HEK293 (cell line): Measurements from ENCODE around the gene MRPL28.

Experiments
- ATF2 ChIP-seq: fragments of 450-650 bp; formaldehyde crosslinking; IDR thresholded peaks from 2 replicates; pipeline ENCODE4 v1.5.1; 2016; ENCODE audit warnings: missing biosample characterization, missing genetic modification characterization, low read depth
- CTCF ChIP-seq: fragments of 450-650 bp; formaldehyde crosslinking; IDR thresholded peaks from 2 replicates; pipeline ENCODE4 v1.5.1; 2016; ENCODE audit warnings: missing biosample characterization, missing genetic modification characterization
- KLF10 ChIP-seq: fragments of 450-650 bp; IDR thresholded peaks from 2 replicates; pipeline ENCODE4 v1.5.1; 2018; ENCODE audit warnings: missing biosample characterization, mild to moderate bottlenecking, missing genetic modification characterization
- KLF8 ChIP-seq: fragments of 450-650 bp; formaldehyde crosslinking; IDR thresholded peaks from 2 replicates; pipeline ENCODE4 v1.5.1; 2016; ENCODE audit warnings: missing biosample characterization, missing genetic modification characterization
- SCRT2 ChIP-seq: fragments of 450-650 bp; formaldehyde crosslinking; IDR thresholded peaks from 2 replicates; pipeline ENCODE4 v1.5.1; 2016; ENCODE audit warnings: missing biosample characterization, missing genetic modification characterization
- ZBTB11 ChIP-seq: fragments of 450-650 bp; formaldehyde crosslinking; conservative IDR thresholded peaks from 2 replicates; pipeline ENCODE4 v1.5.1; 2016; ENCODE audit warnings: low read depth, missing biosample characterization, missing genetic modification characterization
- ZFHX2 ChIP-seq: fragments of 450-650 bp; formaldehyde crosslinking; conservative IDR thresholded peaks from 2 replicates; pipeline ENCODE4 v1.5.1; 2016; ENCODE audit warnings: missing biosample characterization, missing genetic modification characterization
- ZNF16 ChIP-seq: fragments of 450-650 bp; formaldehyde crosslinking; IDR thresholded peaks from 2 replicates; pipeline ENCODE4 v1.5.1; 2016; ENCODE audit warnings: low read depth, missing biosample characterization, missing genetic modification characterization
- ZNF19 ChIP-seq: fragments of 450-650 bp; formaldehyde crosslinking; IDR thresholded peaks from 2 replicates; pipeline ENCODE4; 2016; ENCODE audit warnings: missing biosample characterization, missing genetic modification characterization, low read depth
- ZNF239 ChIP-seq: fragments of 450-650 bp; formaldehyde crosslinking; IDR thresholded peaks from 2 replicates; pipeline ENCODE4 v1.5.1; 2016; ENCODE audit warnings: missing biosample characterization, missing genetic modification characterization
- ZNF354C ChIP-seq: fragments of 450-650 bp; formaldehyde crosslinking; IDR thresholded peaks from 2 replicates; pipeline ENCODE4 v1.5.1; 2016; ENCODE audit warnings: missing biosample characterization, missing genetic modification characterization, low read depth, borderline replicate concordance
- ZNF488 ChIP-seq: fragments of 450-650 bp; formaldehyde crosslinking; IDR thresholded peaks from 2 replicates; pipeline ENCODE4 v1.5.1; 2016; ENCODE audit warnings: missing biosample characterization, missing genetic modification characterization
- ZNF501 ChIP-seq: fragments of 450-650 bp; formaldehyde crosslinking; IDR thresholded peaks from 2 replicates; pipeline ENCODE4 v1.5.1; 2016; ENCODE audit warnings: missing biosample characterization, missing genetic modification characterization
- ZNF518A ChIP-seq: fragments of 450-650 bp; formaldehyde crosslinking; conservative IDR thresholded peaks from 2 replicates; pipeline ENCODE4 v1.5.1; 2016; ENCODE audit warnings: low read depth, missing biosample characterization, missing genetic modification characterization
- ZNF558 ChIP-seq: fragments of 450-650 bp; formaldehyde crosslinking; IDR thresholded peaks from 2 replicates; pipeline ENCODE4 v1.5.1; 2016; ENCODE audit warnings: missing biosample characterization, missing genetic modification characterization
- ZNF701 ChIP-seq: fragments of 450-650 bp; formaldehyde crosslinking; IDR thresholded peaks from 2 replicates; pipeline ENCODE4 v1.5.1; 2016; ENCODE audit warnings: missing biosample characterization, missing genetic modification characterization
- ZXDB ChIP-seq: fragments of 450-650 bp; formaldehyde crosslinking; IDR thresholded peaks from 2 replicates; pipeline ENCODE4 v1.5.1; 2016; ENCODE audit warnings: missing biosample characterization, missing genetic modification characterization

Gene MRPL28

GRCh38 chr16:363766-364490 lies 6.4 kb downstream of the MRPL28 start (continued):
- TF ChIP-seq ATF2: no peak
- TF ChIP-seq KLF8 (tag by site-specific recombination): peak; percentile 45; the same call in 1 of the 2 replicates
- no peak for TF ChIP-seq ZXDB
- no peak for TF ChIP-seq SCRT2 (tag by site-specific recombination)
- TF ChIP-seq ZNF701: no peak
- no peak for TF ChIP-seq ZNF488 (tag by site-specific recombination)
- no peak for TF ChIP-seq KLF10 (tag by site-specific recombination)
- TF ChIP-seq ZNF16 (tag by site-specific recombination): no peak
- TF ChIP-seq CTCF (tag by site-specific recombination): no peak
- no peak for TF ChIP-seq ZNF518A (tag by site-specific recombination)
- TF ChIP-seq ZBTB11 (tag by site-specific recombination): no peak
- TF ChIP-seq ZNF501 (tag by site-specific recombination): no peak
- no peak for TF ChIP-seq ZNF19 (tag by site-specific recombination)
- TF ChIP-seq ZNF354C (tag by site-specific recombination): no peak
- no peak for TF ChIP-seq ZFHX2
- TF ChIP-seq ZNF239: no peak
- no peak for TF ChIP-seq ZNF558
